HG02678 (cell line): ENCODE results near the gene TMEM150C.

ENCODE experiments used
- ATAC-seq: cut with Tn5 transposase; IDR thresholded peaks from one replicate; pipeline ENCODE4 v1.9.1; 2021; ENCODE audit warnings: mild to moderate bottlenecking, moderate library complexity; ENCODE audit not compliant: unreplicated experiment

The TMEM150C gene

GRCh38 chr4:82519072-82519471 is 42.7 kb downstream of the TMEM150C start:
- ATAC-seq, result no peak

GRCh38 chr4:82517043-82517442 is 44.7 kb downstream of the TMEM150C start:
- ATAC-seq, result no peak

GRCh38 chr4:82515705-82516104 is 46.1 kb downstream of the TMEM150C start:
- no peak for ATAC-seq

- no peak for ATAC-seq
Measured at GRCh38 chr4:82513382-82513781, 48.4 kb downstream of the TMEM150C start.

GRCh38 chr4:82510216-82510615 is 51.6 kb downstream of the TMEM150C start:
- ATAC-seq, result no peak

- ATAC-seq, result no peak
Measured at GRCh38 chr4:82508806-82509428, 52.9 kb downstream of the TMEM150C start.

GRCh38 chr4:82508011-82508410 is 53.8 kb downstream of the TMEM150C start:
- ATAC-seq, result no peak

- ATAC-seq, result no peak
Measured at GRCh38 chr4:82501154-82501442, 60.7 kb downstream of the TMEM150C start.

- no peak for ATAC-seq
Measured at GRCh38 chr4:82500435-82501153, 61.2 kb downstream of the TMEM150C start.

GRCh38 chr4:82499738-82500434 is 61.9 kb downstream of the TMEM150C start:
- ATAC-seq, result no peak

- ATAC-seq, result no peak
Measured at GRCh38 chr4:82496349-82496748, 65.4 kb downstream of the TMEM150C start.

GRCh38 chr4:82495666-82496065 is 66.1 kb downstream of the TMEM150C start:
- no peak for ATAC-seq

GRCh38 chr4:82493721-82494425 is 67.9 kb downstream of the TMEM150C start:
- no peak for ATAC-seq

- ATAC-seq, result no peak
Measured at GRCh38 chr4:82491251-82491960, 70.4 kb downstream of the TMEM150C start.

- ATAC-seq, result no peak
Measured at GRCh38 chr4:82489987-82490386, 71.8 kb downstream of the TMEM150C start.

GRCh38 chr4:82489076-82489475 is 72.7 kb downstream of the TMEM150C start:
- no peak for ATAC-seq

- ATAC-seq, result no peak
Measured at GRCh38 chr4:82484996-82485783, 76.6 kb downstream of the TMEM150C start.

- ATAC-seq, result no peak
Measured at GRCh38 chr4:82482387-82482786, 79.4 kb downstream of the TMEM150C start.

GRCh38 chr4:82481506-82481840 is 80.3 kb downstream of the TMEM150C start:
- no peak for ATAC-seq

- no peak for ATAC-seq
Measured at GRCh38 chr4:82480771-82481505, 80.8 kb downstream of the TMEM150C start.
